ENCODE measurements around the gene GNLY. TPM values are rescaled to one million over a fixed set of nuclear protein-coding genes. Genes with fewer than 3 reads are reported as not detected.

GNLY gene
- total and polyA plus RNA-seq, 2 donors (not counting 3 experiments of a cell fraction or from before 2014, with no cell fraction given) = not detected

DNA sequence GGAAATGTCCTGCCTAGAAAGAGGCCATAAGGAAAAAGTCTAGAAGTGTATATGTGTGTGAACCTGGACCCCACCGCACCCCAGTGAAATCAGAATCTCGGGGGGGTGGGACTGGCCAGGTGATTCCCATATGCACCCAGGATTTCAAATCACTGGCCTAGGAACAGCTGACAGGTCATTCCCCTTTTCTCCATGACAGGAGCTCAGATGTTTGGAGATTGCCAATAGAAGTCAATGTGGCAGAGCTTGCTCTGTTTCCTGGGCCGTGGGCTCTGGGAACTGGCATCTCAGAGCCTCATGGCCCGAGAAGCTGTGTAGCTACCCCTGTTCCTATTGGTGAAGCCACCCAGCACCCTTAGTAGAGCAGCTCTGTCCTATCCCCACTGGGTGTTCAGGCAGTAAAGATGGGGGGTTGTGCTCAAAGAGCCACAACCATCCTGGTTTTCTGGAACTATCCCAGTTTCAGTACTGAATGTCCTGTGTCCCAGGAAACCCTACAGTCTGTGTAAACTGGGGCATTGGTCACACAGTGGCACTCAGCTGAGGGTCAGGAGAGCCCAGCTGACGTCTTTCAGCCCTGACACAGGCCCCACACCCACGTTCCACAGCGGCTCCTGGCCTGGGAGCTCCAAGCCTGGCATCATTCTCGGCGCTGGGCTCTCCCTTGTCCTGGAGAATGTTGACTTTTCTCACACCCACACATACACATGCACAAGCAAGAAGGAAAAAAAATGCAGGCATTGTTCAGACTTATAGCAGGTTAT is 18.9 kb downstream of the GNLY start:
- peaks cover 2% of the 10 kb centered on the region in 2 experiments for H3K27me3 ChIP-seq (ENCODE audit: control insufficient read depth in 2 of 2, insufficient read depth in 2 of 2, low read length in 2 of 2)
- H3K4me3 ChIP-seq (replicated peaks in 1 of 3; ENCODE audit: insufficient read depth in 1 of 3, low read depth in 1 of 3, low read length in 3 of 3) = no peak overlapping the region
- no peak overlapping the region for H2AFZ ChIP-seq (ENCODE audit: low read depth, low read length)
- intact Hi-C loops (cut with micrococcal nuclease) = no loop called here
- no peaks in the 10 kb centered on the region for H4K20me1 ChIP-seq (replicated peaks; ENCODE audit: control insufficient read depth, extremely low read depth, insufficient read depth, low read length)
- BruUV-seq (replicated peaks) = no TSS peak
- peak; percentile 30 for DNase-seq (ENCODE audit: low read depth, low spot score)
- H3K9me3 ChIP-seq (replicated peaks; ENCODE audit: control insufficient read depth, insufficient read depth, low read length) = no peaks in the 10 kb centered on the region
- no peak for FAIRE-seq
- POLR2A ChIA-PET = no interaction called here
- peaks cover 9% of the 10 kb centered on the region for H3K4me1 ChIP-seq (ENCODE audit: control insufficient read depth, extremely low read depth, insufficient read depth, low read length)
- no peak overlapping the region for H3K4me2 ChIP-seq (ENCODE audit: insufficient read depth, low read length)
- dilution Hi-C loops (cut with MboI; ENCODE audit: extremely low pct_ligation_motif_present, low sequenced_read_pairs) = loop anchor here (25.0 kb wide), 1 partner anchor 99 kb away; no protein-coding TSS in a partner anchor
- TF ChIP-seq, protein P1, sequence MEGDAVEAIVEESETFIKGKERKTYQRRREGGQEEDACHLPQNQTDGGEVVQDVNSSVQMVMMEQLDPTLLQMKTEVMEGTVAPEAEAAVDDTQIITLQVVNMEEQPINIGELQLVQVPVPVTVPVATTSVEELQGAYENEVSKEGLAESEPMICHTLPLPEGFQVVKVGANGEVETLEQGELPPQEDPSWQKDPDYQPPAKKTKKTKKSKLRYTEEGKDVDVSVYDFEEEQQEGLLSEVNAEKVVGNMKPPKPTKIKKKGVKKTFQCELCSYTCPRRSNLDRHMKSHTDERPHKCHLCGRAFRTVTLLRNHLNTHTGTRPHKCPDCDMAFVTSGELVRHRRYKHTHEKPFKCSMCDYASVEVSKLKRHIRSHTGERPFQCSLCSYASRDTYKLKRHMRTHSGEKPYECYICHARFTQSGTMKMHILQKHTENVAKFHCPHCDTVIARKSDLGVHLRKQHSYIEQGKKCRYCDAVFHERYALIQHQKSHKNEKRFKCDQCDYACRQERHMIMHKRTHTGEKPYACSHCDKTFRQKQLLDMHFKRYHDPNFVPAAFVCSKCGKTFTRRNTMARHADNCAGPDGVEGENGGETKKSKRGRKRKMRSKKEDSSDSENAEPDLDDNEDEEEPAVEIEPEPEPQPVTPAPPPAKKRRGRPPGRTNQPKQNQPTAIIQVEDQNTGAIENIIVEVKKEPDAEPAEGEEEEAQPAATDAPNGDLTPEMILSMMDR (IDR thresholded peaks at IDR 0.05; ENCODE audit: extremely low read depth in 1 of 2, insufficient read depth in 1 of 2, low read depth in 1 of 2, low read length in 2 of 2) = no peak
- TF ChIP-seq MYC (IDR thresholded peaks at IDR 0.05; ENCODE audit: low read depth, low read length) (no peak), JUN (IDR thresholded peaks at IDR 0.05; ENCODE audit: borderline replicate concordance, insufficient read depth, insufficient read length, low read depth) (no peak), EZH2 (IDR thresholded peaks at IDR 0.05; ENCODE audit: borderline replicate concordance, low read depth, low read length, severe bottlenecking) (no peak), POLR2A (IDR thresholded peaks at IDR 0.05; ENCODE audit: low read depth, low read length) (no peak), FOS (IDR thresholded peaks at IDR 0.05; ENCODE audit: borderline replicate concordance, insufficient read depth, low read length) (no peak), GATA2 (IDR thresholded peaks at IDR 0.05; ENCODE audit: insufficient read depth, insufficient read length, low read depth, low read length) (no peak), POLR2AphosphoS5 (IDR thresholded peaks at IDR 0.05; ENCODE audit: insufficient read depth, low read depth, low read length) (no peak)
- TF ChIP-seq, protein P2, sequence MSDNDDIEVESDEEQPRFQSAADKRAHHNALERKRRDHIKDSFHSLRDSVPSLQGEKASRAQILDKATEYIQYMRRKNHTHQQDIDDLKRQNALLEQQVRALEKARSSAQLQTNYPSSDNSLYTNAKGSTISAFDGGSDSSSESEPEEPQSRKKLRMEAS (IDR thresholded peaks at IDR 0.05; ENCODE audit: insufficient read depth, insufficient read length) = no peak
- no peak overlapping the region for H3K9ac ChIP-seq (replicated peaks; ENCODE audit: extremely low read depth, insufficient read depth, low read length)
- CTCF ChIA-PET = interaction anchor here (0.7 to 2.7 kb wide), 7 partner anchors 10 to 115 kb away, joined by 3 to 15 read pairs (median 4); no protein-coding TSS in a partner anchor
- no peaks in the 10 kb centered on the region for H3K36me3 ChIP-seq (ENCODE audit: control insufficient read depth in 2 of 2, extremely low read depth in 1 of 2, insufficient read depth in 2 of 2, low read length in 2 of 2)
- H3K9me1 ChIP-seq (replicated peaks; ENCODE audit: control insufficient read depth, extremely low read depth, insufficient read depth, low read length) = no peaks in the 10 kb centered on the region
- no peaks in the 10 kb centered on the region for H3K79me2 ChIP-seq (ENCODE audit: control insufficient read depth, insufficient read depth, low read length)
- H3K27ac ChIP-seq (ENCODE audit: insufficient read depth, low read depth, low read length) = no peak overlapping the region

Data from endothelial cell of umbilical vein (primary cell).